Measurements from ENCODE around the gene SLC29A1. TPM values are rescaled to one million over a fixed set of nuclear protein-coding genes. Genes with fewer than 3 reads are reported as not detected.
"Not testable (repeated sequence)": the region's sequence is repeated elsewhere in the genome, so short reads cannot be mapped to it uniquely, and the experiment has no call there.

SLC29A1 gene
- total RNA-seq = 10 to 100 TPM; 25.1 to 95.6 TPM

DNA sequence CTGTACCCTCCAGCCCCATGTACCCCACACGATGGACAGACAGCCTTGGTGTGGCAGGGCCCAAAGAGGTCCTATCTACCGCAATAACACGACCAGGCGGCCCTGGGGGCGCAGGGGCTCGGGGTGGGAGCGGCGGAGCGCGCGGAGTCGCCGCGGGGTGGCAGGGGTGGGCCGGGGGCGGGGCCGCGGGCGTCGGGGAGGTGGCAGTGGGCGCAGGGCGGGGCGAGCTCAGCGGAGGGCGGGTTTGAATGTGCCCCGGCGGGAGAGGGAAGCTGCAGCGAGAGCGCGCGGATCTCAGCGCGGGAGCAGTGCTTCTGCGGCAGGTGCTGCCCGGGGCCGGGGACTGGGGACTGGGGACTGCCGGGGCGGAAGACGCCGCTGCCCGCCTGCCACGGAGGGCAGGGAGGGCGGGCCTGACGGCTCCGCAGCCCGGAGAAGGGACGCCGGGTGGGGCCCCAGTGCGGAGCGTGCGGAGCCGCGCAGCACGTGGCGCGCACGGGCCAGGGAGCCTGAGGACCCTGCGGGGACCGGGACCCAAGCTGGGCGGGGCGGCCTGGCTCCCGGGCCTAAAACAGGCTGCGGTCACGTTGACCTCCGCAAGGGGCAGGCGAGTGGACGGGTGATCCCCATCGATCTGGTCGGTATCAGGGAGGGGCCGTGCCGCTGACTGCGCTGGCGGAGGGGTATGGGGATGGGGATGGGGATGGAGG is at the start of gene SLC29A1:
TSS of gene SLC29A1 (plus strand) at position 277 of the 710 bp plus-strand sequence. CDS start 3,719 bp downstream, outside the sequence.
- DNase-seq (ENCODE audit: low spot score) (peak; percentile 87), ATAC-seq (peak; percentile 80 to 87)
- Mint-ChIP-seq H3K27ac (peak within 1 kb of the TSS; percentile 18 to 66), H3K36me3 (no peaks in the 10 kb centered on the region), H3K4me1 (ENCODE audit: low read depth in 2 of 2) (peaks cover 20 to 23% of the 10 kb centered on the region in 2 donors), H3K27me3 (peaks cover 0 to 4% of the 10 kb centered on the region in 2 donors), H3K4me3 (peak within 1 kb of the TSS; percentile 87), H3K9me3 (no peaks in the 10 kb centered on the region)

GRCh38 chr6:44176130-44176761 is 47.1 kb upstream of the SLC29A1 start:
- Mint-ChIP-seq H3K9me3 (no peaks in the 10 kb centered on the region), H3K4me1 (ENCODE audit: low read depth in 2 of 2) (peaks cover 0 to 16% of the 10 kb centered on the region in 2 donors), H3K36me3 (no peaks in the 10 kb centered on the region), H3K4me3 (peak overlapping the region; percentile 60), H3K27ac (no peak overlapping the region), H3K27me3 (peaks cover 0 to 4% of the 10 kb centered on the region in 2 donors)
- ATAC-seq (no peak), DNase-seq (ENCODE audit: low spot score) (no peak)

GRCh38 chr6:44176762-44177509 is 46.5 kb upstream of the SLC29A1 start:
- Mint-ChIP-seq H3K27me3 (peaks cover 0 to 4% of the 10 kb centered on the region in 2 donors), H3K36me3 (no peaks in the 10 kb centered on the region), H3K4me1 (ENCODE audit: low read depth in 2 of 2) (peaks cover 0 to 16% of the 10 kb centered on the region in 2 donors), H3K27ac (peak overlapping the region in 1 of 2 donors; percentile 36), H3K9me3 (no peaks in the 10 kb centered on the region), H3K4me3 (peak overlapping the region; percentile 60)
- ATAC-seq (peak; percentile 73 to 84), DNase-seq (ENCODE audit: low spot score) (peak; percentile 69)

DNA sequence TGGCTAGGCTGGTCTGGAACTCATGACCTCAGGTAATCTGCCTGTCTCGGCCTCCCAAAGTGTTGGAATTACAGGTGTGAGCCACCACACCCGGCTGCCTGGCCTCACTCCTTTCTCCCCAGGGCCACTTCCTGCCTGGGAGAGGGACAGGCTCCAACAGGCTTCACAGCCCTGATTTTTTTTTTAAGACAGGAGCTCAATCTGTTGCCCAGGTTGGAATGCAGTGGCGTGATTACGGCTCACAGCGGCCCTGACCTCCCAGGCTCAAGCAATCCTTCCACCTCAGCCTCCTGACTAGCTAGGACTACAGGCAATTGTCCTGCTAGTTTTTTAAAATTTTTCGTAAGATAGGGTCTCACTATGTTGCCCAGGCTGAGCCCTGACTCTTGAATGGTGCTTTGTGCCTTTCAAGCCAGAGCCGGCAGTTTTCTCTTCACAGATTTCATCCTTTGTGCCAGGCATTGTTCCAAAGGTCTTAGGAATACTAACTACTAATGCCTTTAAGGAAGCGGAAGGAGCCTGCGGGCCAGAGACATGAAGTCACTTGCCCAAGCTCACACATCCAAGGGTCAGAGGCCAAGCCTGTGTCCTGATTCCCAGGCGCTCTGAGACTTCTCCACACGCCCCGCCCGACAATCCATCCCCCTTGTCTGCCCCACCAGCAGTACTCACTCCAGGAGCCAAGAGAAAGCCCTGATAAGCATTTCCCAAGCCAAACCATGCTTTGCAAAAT is 45.5 kb upstream of the SLC29A1 start:
- ATAC-seq = no peak
- H3K9me3 Mint-ChIP-seq = no peaks in the 10 kb centered on the region
- H3K4me1 Mint-ChIP-seq (ENCODE audit: low read depth in 2 of 2) = peaks cover 0 to 13% of the 10 kb centered on the region in 2 donors
- H3K4me3 Mint-ChIP-seq = peak overlapping the region; percentile 60
- no peaks in the 10 kb centered on the region for H3K36me3 Mint-ChIP-seq
- H3K27me3 Mint-ChIP-seq = peaks cover 0 to under 1% of the 10 kb centered on the region in 2 donors
- peak overlapping the region in 1 of 2 donors; percentile 36 for H3K27ac Mint-ChIP-seq
- no peak for DNase-seq (ENCODE audit: low spot score)

GRCh38 chr6:44178424-44179071 is 44.8 kb upstream of the SLC29A1 start:
- Mint-ChIP-seq H3K4me1 (ENCODE audit: low read depth in 2 of 2) (peaks cover 0 to 12% of the 10 kb centered on the region in 2 donors), H3K9me3 (no peaks in the 10 kb centered on the region), H3K27ac (no peak overlapping the region), H3K36me3 (no peaks in the 10 kb centered on the region), H3K27me3 (no peaks in the 10 kb centered on the region), H3K4me3 (no peak overlapping the region)
- DNase-seq (ENCODE audit: low spot score) (no peak), ATAC-seq (no peak)

DNA sequence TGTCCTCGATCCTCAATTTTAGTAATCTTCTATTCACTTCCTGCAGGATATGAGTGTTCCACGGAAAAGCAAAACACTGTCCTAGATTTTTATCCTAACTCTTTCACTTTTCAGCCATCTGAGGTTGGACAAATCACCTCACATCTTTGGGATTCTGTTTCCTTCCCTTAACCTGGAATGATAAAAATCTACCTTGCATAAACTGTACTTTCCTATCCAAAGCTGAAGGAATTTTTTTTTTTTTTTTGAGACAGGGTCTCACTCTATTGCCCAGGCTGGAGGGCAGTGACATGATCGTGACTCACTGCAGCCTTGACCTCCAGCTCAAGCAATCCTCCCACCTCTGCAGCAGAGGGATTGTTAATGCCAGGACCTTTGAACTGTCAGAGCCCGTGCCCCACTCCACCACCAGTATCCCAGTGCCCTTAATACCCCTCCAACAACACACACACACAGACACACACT is 44.3 kb upstream of the SLC29A1 start:
- H3K27me3 Mint-ChIP-seq = no peaks in the 10 kb centered on the region
- no peaks in the 10 kb centered on the region for H3K36me3 Mint-ChIP-seq
- ATAC-seq (no peak), DNase-seq (ENCODE audit: low spot score) (no peak)
- no peak overlapping the region for H3K4me3 Mint-ChIP-seq
- no peak overlapping the region for H3K27ac Mint-ChIP-seq
- no peaks in the 10 kb centered on the region for H3K9me3 Mint-ChIP-seq
- peaks cover 0 to 12% of the 10 kb centered on the region in 2 donors for H3K4me1 Mint-ChIP-seq (ENCODE audit: low read depth in 2 of 2)

DNA sequence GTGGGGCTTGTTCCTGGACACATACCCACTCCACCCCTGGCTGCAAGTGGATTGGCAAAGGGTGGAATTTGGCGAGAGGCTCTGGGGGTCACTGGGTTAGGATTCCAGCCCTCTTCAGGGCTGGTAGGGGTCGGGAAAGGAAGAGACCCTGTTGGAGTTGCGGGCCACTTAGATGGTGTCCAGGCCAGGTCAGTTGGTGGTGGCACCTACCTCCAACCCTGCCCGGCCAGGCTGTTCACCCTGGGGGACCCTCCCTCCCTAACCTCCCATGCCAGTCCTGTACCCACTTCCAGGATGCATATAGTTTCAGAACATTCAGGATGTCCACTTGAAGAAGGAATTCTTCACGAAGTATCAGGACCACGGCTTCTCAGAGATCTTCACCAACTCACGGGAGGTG is 43.7 kb upstream of the SLC29A1 start:
- DNase-seq (ENCODE audit: low spot score) = no peak
- Mint-ChIP-seq H3K9me3 (no peaks in the 10 kb centered on the region), H3K4me3 (no peak overlapping the region), H3K36me3 (no peaks in the 10 kb centered on the region), H3K27ac (no peak overlapping the region), H3K4me1 (ENCODE audit: low read depth in 2 of 2) (peaks cover 0 to 12% of the 10 kb centered on the region in 2 donors), H3K27me3 (no peaks in the 10 kb centered on the region)
- no peak for ATAC-seq

- Mint-ChIP-seq H3K27ac (no peak overlapping the region), H3K36me3 (no peaks in the 10 kb centered on the region), H3K4me3 (no peak overlapping the region), H3K27me3 (peaks cover 0 to 3% of the 10 kb centered on the region in 2 donors), H3K4me1 (ENCODE audit: low read depth in 2 of 2) (peaks cover 0 to 12% of the 10 kb centered on the region in 2 donors), H3K9me3 (no peaks in the 10 kb centered on the region)
- ATAC-seq (no peak), DNase-seq (ENCODE audit: low spot score) (no peak)
These were observed 43.0 kb upstream of the SLC29A1 start for GRCh38 chr6:44180406-44180805.

DNA sequence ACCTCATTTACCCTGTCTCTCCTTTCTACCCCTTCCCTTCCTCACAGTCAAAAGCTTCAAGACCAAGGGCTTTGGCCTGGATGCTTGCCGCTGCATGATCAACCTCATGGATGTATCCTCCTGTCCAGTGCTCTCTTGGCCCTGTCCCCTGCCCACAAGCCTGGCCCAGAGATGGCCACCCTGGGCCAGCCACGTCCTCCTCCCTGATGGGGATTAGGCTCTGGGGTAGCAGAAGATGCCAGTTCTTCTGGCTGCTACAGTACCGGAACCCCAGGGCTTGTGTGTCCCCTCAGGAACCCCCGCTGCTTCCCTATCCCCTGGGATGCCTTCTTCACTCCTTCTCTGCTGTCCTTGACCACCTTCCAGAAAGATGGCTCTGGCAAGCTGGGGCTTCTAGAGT is 42.5 kb upstream of the SLC29A1 start:
- Mint-ChIP-seq H3K4me1 (ENCODE audit: low read depth in 2 of 2) (peaks cover 0 to 12% of the 10 kb centered on the region in 2 donors), H3K9me3 (no peaks in the 10 kb centered on the region), H3K27ac (no peak overlapping the region), H3K36me3 (no peaks in the 10 kb centered on the region), H3K4me3 (no peak overlapping the region), H3K27me3 (peaks cover under 1 to 4% of the 10 kb centered on the region in 2 donors)
- DNase-seq (ENCODE audit: low spot score) (no peak), ATAC-seq (no peak)

DNA sequence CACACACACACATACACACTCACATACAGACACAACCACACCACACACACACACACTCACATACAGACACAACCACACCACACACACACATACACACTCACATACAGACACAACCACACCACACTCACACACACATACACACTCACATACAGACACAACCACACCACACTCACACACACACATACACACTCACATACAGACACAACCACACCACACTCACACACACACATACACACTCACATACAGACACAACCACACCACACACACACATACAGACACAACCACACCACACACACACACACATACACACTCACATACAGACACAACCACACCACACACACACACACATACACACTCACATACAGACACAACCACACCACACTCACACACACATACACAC is 41.6 kb upstream of the SLC29A1 start:
- DNase-seq (ENCODE audit: low spot score); H3K27me3 Mint-ChIP-seq; H3K9me3 Mint-ChIP-seq; H3K27ac Mint-ChIP-seq; H3K36me3 Mint-ChIP-seq; ATAC-seq; H3K4me3 Mint-ChIP-seq: not testable (repeated sequence)
- H3K4me1 Mint-ChIP-seq (ENCODE audit: low read depth in 2 of 2) = peaks cover 0 to 12% of the 10 kb centered on the region in 2 donors

DNA sequence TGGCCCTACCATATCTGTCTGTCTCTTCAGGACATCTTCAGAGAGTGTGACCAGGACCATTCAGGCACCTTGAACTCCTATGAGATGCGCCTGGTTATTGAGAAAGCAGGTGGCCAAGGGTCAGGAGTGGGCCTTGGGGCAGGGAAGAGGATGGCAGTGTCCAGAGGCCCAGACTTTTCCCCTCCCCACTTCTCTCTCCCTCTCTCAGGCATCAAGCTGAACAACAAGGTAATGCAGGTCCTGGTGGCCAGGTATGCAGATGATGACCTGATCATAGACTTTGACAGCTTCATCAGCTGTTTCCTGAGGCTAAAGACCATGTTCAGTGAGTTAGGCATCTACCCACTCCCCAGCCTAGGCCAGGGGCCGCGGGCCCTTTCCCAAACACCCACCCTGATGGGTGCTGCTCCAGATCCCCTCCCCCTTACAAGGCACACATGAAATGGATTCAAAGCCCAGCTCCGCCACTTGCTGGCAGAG is 40.4 kb upstream of the SLC29A1 start:
- H3K4me3 Mint-ChIP-seq = no peak overlapping the region
- peaks cover 0 to 5% of the 10 kb centered on the region in 2 donors for H3K4me1 Mint-ChIP-seq (ENCODE audit: low read depth in 2 of 2)
- peaks cover 8 to 10% of the 10 kb centered on the region in 2 donors for H3K27me3 Mint-ChIP-seq
- no peaks in the 10 kb centered on the region for H3K36me3 Mint-ChIP-seq
- no peak for ATAC-seq
- H3K9me3 Mint-ChIP-seq = no peaks in the 10 kb centered on the region
- no peak for DNase-seq (ENCODE audit: low spot score)
- H3K27ac Mint-ChIP-seq = no peak overlapping the region

- H3K36me3 Mint-ChIP-seq = no peaks in the 10 kb centered on the region
- no peak overlapping the region for H3K27ac Mint-ChIP-seq
- DNase-seq (ENCODE audit: low spot score) = no peak
- H3K27me3 Mint-ChIP-seq = peaks cover 8 to 10% of the 10 kb centered on the region in 2 donors
- ATAC-seq = no peak
- H3K4me3 Mint-ChIP-seq = no peak overlapping the region
- peaks cover 0 to 5% of the 10 kb centered on the region in 2 donors for H3K4me1 Mint-ChIP-seq (ENCODE audit: low read depth in 2 of 2)
- no peaks in the 10 kb centered on the region for H3K9me3 Mint-ChIP-seq
These were observed 39.6 kb upstream of the SLC29A1 start for GRCh38 chr6:44183783-44184182.

- DNase-seq (ENCODE audit: low spot score); H3K4me1 Mint-ChIP-seq (ENCODE audit: low read depth in 2 of 2); H3K4me3 Mint-ChIP-seq; ATAC-seq; H3K27ac Mint-ChIP-seq; H3K36me3 Mint-ChIP-seq; H3K9me3 Mint-ChIP-seq: not testable (repeated sequence)
- H3K27me3 Mint-ChIP-seq = peaks cover 8 to 12% of the 10 kb centered on the region in 2 donors
These were observed 38.0 kb upstream of the SLC29A1 start for GRCh38 chr6:44185356-44185755.
